Ovary (tissue), 9 donors: ENCODE measurements around the gene ERCC6L2. TPM values are rescaled to one million over a fixed set of nuclear protein-coding genes. Genes with fewer than 3 reads are reported as not detected.

Experiments used
- DNase-seq, 5 donors: peaks; one replicate each; pipeline ENCODE4 v3.0.0-alpha.2; 2019 to 2020
- H3K27ac ChIP-seq, 2 donors: fragments of 200-600 bp; one replicate each; pipeline versions ENCODE4 v1.5.1 to v1.8.0; 2019 to 2022
- H3K27me3 ChIP-seq: fragments of 200-600 bp; one replicate; pipeline ENCODE4 v1.8.0; 2022
- H3K36me3 ChIP-seq: fragments of 200-600 bp; sonication (generic); one replicate; pipeline ENCODE4 v1.5.1; 2019
- H3K4me1 ChIP-seq: one replicate; pipeline ENCODE4 v1.8.1; 2013; ENCODE audit warnings: mild to moderate bottlenecking, moderate library complexity; ENCODE audit not compliant: insufficient read depth
- H3K4me3 ChIP-seq: fragments of 200-600 bp; sonication (generic); one replicate; pipeline ENCODE4 v1.5.1; 2017
- H3K9me3 ChIP-seq, 2 donors: fragments of 200-600 bp in 1 of 2; sonication (generic) in 1 of 2; one replicate each; pipeline versions ENCODE4 v1.5.1 to v1.8.1; 2013 to 2019; ENCODE audit warnings: mild to moderate bottlenecking in 1 of 2, moderate library complexity in 1 of 2
- EP300 ChIP-seq: sonication (generic); formaldehyde crosslinking; IDR thresholded peaks from one replicate; pipeline ENCODE4 v1.6.1; 2017; ENCODE audit warnings: antibody characterized with exemption
- POLR2A ChIP-seq: fragments of 450-650 bp; IDR thresholded peaks from one replicate; pipeline ENCODE4 v1.6.1; 2017; ENCODE audit warnings: antibody characterized with exemption, mild to moderate bottlenecking, moderate library complexity
- WGBS, 3 donors: extraction: QIAGEN DNeasy Blood & Tissue Kit in 1 of 3; methylation state at CpG; one replicate each; pipeline versions ENCODE4 v1.1.5 to v1.1.7; 2013 to 2017; 5-methylcytosine and 5-hydroxymethylcytosine counted together
- intact Hi-C, 4 donors: fragments of 100-400 bp; cut with DNase I; formaldehyde crosslinking; loops; one replicate each; pipeline versions ENCODE4 v1.11.0 to v1.15.1; 2022 to 2023
- polyA plus RNA-seq, 2 donors: library from polyadenylated mRNA; stranded (reverse); fragments of 200-250 nt in 1 of 2; fragments of 350-450 nt in 1 of 2; fragmentation: Illumina TruSeq in 1 of 2; extraction: RNeasy Lipid Tissue Mini Kit (QIAGEN cat#74804) in 1 of 2; gene quantifications; one replicate each; pipeline ENCODE4 v1.2.3, GENCODE V29; 2013 to 2014
- total RNA-seq, 7 donors: library from RNA; depleted of rRNA in 2 of 7; stranded (reverse); fragments of >200 nt in 2 of 7; fragmentation: NEBNext Ultra II Directional in 3 of 7; extraction: Animal tissue kit (Norgen Biotek cat#: 25700) in 3 of 7; gene quantifications; one replicate each; pipeline versions ENCODE4 v1.1.0 to v1.2.4, GENCODE V29; 2016 to 2023
- TF ChIP-seq, protein P1 (sequence below), 3 donors: fragments of 450-650 bp in 2 of 3; fragments of 200-600 bp in 1 of 3; IDR thresholded peaks; one replicate each; pipeline versions ENCODE4 v1.5.1 to v1.8.0; 2016 to 2022; ENCODE audit warnings: antibody characterized with exemption in 3 of 3, mild to moderate bottlenecking in 1 of 3
- donor health status: DM: no; HTN: no; CAD: no; lungs with moderate emphysema.
- donor health status: DM: no; HTN: no; CAD: no.
- donor health status: Bipolar disorder and iron deficiency.
- donor health status: DM: yes; HTN: yes; CAD: no.
- donor health status: DM: no; HTN: no; CAD: no.
- donor health status: DM: yes; HTN: yes; CAD: no.

Gene ERCC6L2
- total and polyA plus RNA-seq, 9 donors = 16.7 to 78.3 (median 57.2) TPM

DNA sequence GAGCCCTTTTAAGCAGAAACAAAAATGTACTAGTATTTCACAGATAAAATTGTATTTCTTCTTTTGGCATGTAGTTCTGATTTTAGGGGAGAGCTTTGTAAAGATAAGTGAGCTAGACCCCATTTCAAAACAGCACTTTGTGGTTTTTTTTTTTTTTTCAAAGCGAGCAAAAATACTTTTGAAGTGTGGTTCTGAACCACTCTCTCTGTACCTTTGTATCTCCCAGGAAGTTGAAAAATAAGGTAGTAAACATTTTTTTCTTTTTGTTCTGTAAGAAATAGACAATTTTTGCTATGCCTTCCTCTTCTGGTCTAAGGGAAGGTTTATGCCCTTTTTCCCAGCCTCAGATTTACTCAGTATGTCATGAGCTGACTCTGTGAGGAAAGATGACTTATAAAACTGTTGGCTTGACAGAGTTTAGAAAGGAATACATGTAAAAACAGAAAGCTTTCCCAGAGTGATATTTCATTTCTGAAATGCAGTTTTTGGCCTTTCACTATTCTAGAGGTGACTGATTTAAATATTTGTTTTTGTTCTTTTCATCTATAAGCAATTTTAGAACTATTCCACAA lies 12.5 kb downstream of the ERCC6L2 start:
- peaks cover 1% of the 10 kb centered on the region for H3K4me1 ChIP-seq
- intact Hi-C loops = no loop called here
- no peak for TF ChIP-seq POLR2A
- TF ChIP-seq, protein P1, sequence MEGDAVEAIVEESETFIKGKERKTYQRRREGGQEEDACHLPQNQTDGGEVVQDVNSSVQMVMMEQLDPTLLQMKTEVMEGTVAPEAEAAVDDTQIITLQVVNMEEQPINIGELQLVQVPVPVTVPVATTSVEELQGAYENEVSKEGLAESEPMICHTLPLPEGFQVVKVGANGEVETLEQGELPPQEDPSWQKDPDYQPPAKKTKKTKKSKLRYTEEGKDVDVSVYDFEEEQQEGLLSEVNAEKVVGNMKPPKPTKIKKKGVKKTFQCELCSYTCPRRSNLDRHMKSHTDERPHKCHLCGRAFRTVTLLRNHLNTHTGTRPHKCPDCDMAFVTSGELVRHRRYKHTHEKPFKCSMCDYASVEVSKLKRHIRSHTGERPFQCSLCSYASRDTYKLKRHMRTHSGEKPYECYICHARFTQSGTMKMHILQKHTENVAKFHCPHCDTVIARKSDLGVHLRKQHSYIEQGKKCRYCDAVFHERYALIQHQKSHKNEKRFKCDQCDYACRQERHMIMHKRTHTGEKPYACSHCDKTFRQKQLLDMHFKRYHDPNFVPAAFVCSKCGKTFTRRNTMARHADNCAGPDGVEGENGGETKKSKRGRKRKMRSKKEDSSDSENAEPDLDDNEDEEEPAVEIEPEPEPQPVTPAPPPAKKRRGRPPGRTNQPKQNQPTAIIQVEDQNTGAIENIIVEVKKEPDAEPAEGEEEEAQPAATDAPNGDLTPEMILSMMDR (IDR thresholded peaks at IDR 0.05) = no peak
- no peak for TF ChIP-seq EP300
- no peaks in the 10 kb centered on the region for H3K9me3 ChIP-seq
- no peaks in the 10 kb centered on the region for H3K27me3 ChIP-seq
- H3K27ac ChIP-seq = no peak overlapping the region
- no peak overlapping the region for H3K4me3 ChIP-seq
- no peaks in the 10 kb centered on the region for H3K36me3 ChIP-seq
- 67 to 78% (median 67%) methylated on average over 1 of the region's 1 CpG for WGBS, 3 donors
- DNase-seq = no peak

DNA sequence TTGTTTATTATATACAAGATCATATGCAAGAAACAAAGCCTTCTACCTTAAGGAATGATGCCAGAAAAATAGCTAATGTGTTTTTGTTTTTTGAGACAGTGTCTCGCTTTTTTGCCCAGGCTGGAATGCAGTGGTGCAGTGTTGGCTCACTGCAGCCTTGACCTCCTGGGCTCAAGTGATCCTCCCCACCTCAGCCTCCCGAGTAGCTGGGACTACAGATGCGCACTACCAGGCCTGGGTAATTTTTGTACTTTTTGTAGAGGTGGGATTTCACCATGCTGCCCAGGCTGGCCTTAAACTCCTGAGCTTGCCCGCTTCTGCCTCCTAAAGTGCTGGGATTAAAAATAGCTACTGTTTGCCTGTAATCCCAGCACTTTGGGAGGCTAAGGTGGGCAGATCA lies 15.1 kb downstream of the ERCC6L2 start:
- TF ChIP-seq EP300 (no peak), POLR2A (no peak)
- TF ChIP-seq, protein P1 (IDR thresholded peaks at IDR 0.05) = no peak
- WGBS, 3 donors = 86 to 90% (median 87%) methylated on average over 4 of the region's 4 CpGs
- H3K27me3 ChIP-seq = no peaks in the 10 kb centered on the region
- H3K4me1 ChIP-seq = peaks cover 1% of the 10 kb centered on the region
- no peak overlapping the region for H3K27ac ChIP-seq
- no peak overlapping the region for H3K4me3 ChIP-seq
- DNase-seq = no peak
- no peaks in the 10 kb centered on the region for H3K9me3 ChIP-seq
- no peaks in the 10 kb centered on the region for H3K36me3 ChIP-seq
- intact Hi-C loops = no loop called here

DNA sequence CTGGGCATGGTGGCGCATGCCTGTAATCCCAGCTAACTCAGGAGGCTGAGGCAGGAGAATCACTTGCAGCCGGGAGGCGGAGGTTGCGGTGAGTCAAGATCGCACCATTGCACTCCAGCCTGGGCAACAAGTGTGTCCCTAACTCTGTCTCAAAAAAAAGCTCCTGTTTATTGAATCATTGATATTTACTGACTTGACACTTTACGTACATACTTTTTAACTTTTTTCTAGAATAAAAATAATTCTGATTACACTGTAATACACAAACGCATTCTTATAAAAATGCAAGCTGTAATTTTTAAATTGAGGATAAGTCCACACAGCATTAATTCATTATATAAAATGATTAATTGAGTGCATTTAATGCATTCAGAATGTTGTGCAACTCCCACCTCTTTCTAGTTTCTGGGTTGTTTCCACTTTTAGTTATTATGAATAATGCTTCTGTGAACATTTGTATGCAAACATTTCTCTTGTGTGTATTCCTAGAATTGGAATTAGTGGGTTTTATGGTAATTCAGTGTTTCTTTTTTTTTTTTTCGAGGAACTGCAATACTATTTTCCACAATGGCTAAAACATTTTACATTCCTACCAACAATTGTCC lies 15.7 kb downstream of the ERCC6L2 start:
- H3K36me3 ChIP-seq = no peaks in the 10 kb centered on the region
- H3K27ac ChIP-seq = no peak overlapping the region
- peaks cover 1% of the 10 kb centered on the region for H3K4me1 ChIP-seq
- no peak overlapping the region for H3K4me3 ChIP-seq
- TF ChIP-seq, protein P1 (IDR thresholded peaks at IDR 0.05) = no peak
- no peak for TF ChIP-seq POLR2A
- TF ChIP-seq EP300 = no peak
- 97 to 99% (median 98%) methylated on average over 8 of the region's 8 CpGs for WGBS, 3 donors
- no peaks in the 10 kb centered on the region for H3K27me3 ChIP-seq
- intact Hi-C loops = no loop called here
- H3K9me3 ChIP-seq = no peaks in the 10 kb centered on the region
- no peak for DNase-seq

DNA sequence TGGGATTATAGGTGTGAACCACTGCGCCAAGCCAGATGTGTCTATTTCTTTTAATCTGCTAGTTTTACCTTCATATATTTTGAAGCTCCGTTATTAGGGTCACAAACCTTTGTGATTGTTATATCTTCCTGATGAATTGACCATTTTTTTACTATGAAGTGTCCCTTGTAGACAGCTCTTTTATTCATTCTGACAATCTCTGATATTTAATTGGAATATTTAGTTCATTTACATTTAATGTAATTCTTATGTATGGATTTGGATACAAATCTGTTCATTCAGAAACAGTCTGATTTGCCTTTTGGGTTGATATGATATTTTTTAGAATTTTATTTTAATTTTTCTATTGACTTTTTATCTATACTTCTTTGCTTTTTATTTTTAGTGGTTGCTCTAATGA lies 17.2 kb downstream of the ERCC6L2 start:
- Histone ChIP-seq H3K36me3 (no peaks in the 10 kb centered on the region), H3K27me3 (no peaks in the 10 kb centered on the region), H3K4me1 (peaks cover 1% of the 10 kb centered on the region), H3K4me3 (no peak overlapping the region), H3K27ac (no peak overlapping the region), H3K9me3 (no peaks in the 10 kb centered on the region)
- TF ChIP-seq, protein P1 (IDR thresholded peaks at IDR 0.05) = no peak
- no peak for TF ChIP-seq EP300
- TF ChIP-seq POLR2A = no peak
- DNase-seq = no peak
- intact Hi-C loops = no loop called here
- WGBS, 3 donors = 98 to 100% (median 100%) methylated on average over 2 of the region's 2 CpGs
